Activated T-cell treated with anti-CD3 and anti-CD28 coated beads, Interleukin-2, amount 50 U/mL, for 72 hours (primary cell): Measurements from ENCODE around the gene LAMA5. TPM values are rescaled to one million over a fixed set of nuclear protein-coding genes. Genes with fewer than 3 reads are reported as not detected.

Experiments used
- ATAC-seq, 2 donors: fragments of 150-1000 bp; cut with Tn5 transposase; replicated peaks in 1 of 2; 2 replicates each; pipeline ENCODE4 v1.10.0; 2021; ENCODE audit warnings: moderate library complexity in 2 of 2, mild to moderate bottlenecking in 1 of 2
- DNase-seq, 2 donors: peaks; one replicate each; pipeline ENCODE4 v3.0.0; 2021 to 2022; ENCODE audit warnings: mixed read lengths in 1 of 2
- H3K27ac Mint-ChIP-seq: one replicate; pipeline ENCODE4 v1.8.0; 2022; ENCODE audit warnings: mild to moderate bottlenecking, moderate library complexity, mixed read lengths
- H3K27me3 Mint-ChIP-seq: one replicate; pipeline ENCODE4 v1.8.0; 2022; ENCODE audit warnings: low read depth, mixed read lengths
- H3K36me3 Mint-ChIP-seq, 2 donors: one replicate each; pipeline ENCODE4 v1.8.0; 2022; ENCODE audit warnings: mixed read lengths in 2 of 2, mild to moderate bottlenecking in 1 of 2; ENCODE audit not compliant: insufficient read depth in 2 of 2
- H3K4me1 Mint-ChIP-seq: one replicate; pipeline ENCODE4 v1.8.0; 2022; ENCODE audit warnings: low read depth, mixed read lengths
- H3K4me3 Mint-ChIP-seq, 2 donors: one replicate each; pipeline ENCODE4 v1.8.0; 2022; ENCODE audit warnings: mild to moderate bottlenecking in 2 of 2, mixed read lengths in 2 of 2, moderate library complexity in 2 of 2
- H3K9me3 Mint-ChIP-seq, 2 donors: one replicate each; pipeline ENCODE4 v1.8.0; 2022; ENCODE audit warnings: mixed read lengths in 2 of 2
- total RNA-seq, 2 donors: library from RNA; stranded (reverse); gene quantifications; one replicate each; pipeline ENCODE4 v1.2.3, GENCODE V29; 2022

LAMA5 gene
- total RNA-seq, 2 donors from 2014 or later: 0.86 to 0.99 TPM

DNA sequence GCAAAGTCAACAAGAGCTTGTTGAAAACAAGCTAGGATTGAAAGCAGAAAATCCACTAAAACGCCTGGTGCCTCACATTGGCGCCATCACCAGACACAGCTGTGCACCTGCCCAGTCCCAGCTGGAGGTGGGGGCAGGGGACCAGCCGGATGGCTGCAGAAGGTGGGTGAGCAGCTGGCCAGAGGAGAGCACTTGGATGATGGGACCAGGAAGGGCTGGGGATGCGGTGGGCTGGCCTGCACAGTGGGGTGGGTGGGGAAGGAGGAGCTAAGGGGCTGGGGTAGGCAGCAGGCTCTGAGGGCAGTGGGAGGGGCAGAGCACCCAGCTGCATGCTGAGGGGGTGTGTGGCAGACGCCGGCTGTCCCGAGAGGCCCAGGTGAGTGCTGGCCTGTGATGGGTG is 32.9 kb upstream of the LAMA5 start:
- Mint-ChIP-seq H3K4me1 (peaks cover 4% of the 10 kb centered on the region), H3K27ac (no peak overlapping the region), H3K27me3 (no peaks in the 10 kb centered on the region), H3K9me3 (peaks cover 3 to 6% of the 10 kb centered on the region in 2 donors), H3K36me3 (peaks cover 1 to 6% of the 10 kb centered on the region in 2 donors), H3K4me3 (no peak overlapping the region)
- no peak for ATAC-seq
- no peak for DNase-seq

DNA sequence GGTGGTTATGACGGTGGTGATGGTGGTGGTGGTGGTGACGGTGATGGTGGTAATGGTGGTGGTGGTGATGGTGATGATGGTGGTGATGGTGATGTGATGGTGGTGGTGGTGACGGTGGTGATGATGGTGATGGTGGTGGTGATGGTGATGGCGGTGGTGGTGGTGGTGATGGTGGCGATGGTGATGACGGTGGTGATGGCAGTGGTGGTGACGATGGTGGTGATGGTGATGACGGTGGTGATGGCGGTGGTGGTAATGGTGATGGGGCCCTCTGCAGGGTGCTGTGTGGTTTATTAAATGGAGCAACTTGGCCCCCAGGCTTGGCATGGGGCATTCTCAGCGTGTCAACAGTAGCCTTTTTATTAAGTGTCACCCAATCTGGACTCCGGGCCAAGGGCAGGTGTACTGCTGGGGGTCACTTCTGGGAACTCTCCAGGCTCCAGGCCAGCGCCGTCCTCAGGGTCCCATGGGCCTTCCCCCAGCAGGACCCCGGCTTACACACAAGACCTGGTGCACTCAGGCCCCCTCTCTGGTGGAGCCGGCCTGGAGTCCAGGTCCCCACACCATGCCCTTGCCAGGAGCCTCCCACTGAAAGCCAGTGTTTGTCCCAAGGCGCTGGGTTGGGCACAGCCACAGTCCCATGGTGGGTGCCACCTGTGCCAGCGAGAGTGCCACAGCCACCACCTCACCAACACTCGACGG is 31.2 kb upstream of the LAMA5 start:
- ATAC-seq (no peak), DNase-seq (no peak)
- Mint-ChIP-seq H3K27ac (peak overlapping the region; percentile 25), H3K36me3 (peaks cover 1 to 6% of the 10 kb centered on the region in 2 donors), H3K27me3 (no peaks in the 10 kb centered on the region), H3K4me3 (no peak overlapping the region), H3K4me1 (peaks cover 4% of the 10 kb centered on the region), H3K9me3 (peaks cover 3 to 6% of the 10 kb centered on the region in 2 donors)

DNA sequence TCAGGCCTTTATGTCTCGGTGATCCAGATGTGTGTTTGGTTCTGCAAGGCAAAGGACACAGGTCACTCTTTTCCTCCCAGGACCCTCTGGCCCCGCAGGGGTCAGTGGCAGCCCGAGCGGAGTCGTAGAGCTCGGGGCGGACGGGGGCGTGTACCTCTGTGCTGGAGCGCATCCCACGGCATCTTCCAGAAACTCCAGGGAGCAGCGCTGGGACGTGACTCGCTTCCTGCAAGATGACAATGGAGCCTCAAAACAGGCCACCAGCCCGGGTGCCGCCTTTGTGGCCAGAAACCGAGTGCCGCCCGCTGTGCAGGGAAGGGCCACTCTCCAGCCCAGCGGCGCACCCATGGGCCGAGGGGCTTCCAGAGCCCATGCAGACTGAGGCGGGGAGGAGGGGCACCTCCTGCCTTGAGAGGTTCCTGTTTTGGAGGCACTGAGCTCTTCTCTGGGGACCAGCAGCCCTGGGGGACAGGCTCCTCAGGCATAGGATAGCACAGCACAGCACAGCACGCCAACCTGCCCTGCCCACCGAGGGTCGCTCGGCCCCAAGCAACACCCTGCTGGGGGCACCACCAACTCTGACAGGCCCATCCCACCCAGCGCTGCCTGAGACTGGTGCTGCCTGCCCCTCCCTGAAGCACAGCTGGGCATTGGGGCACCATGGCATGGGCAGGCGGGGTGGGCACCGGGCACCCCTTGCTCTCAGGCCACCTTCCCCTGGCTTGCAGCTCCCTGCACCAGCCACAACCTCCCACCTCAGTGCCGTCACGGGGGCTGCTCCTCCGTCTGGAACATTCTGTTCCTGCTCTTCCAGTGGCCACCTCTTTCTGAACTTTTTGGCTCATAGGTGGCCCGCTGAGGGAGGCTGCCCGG is 29.5 kb upstream of the LAMA5 start:
- DNase-seq (no peak), ATAC-seq (no peak)
- Mint-ChIP-seq H3K36me3 (peaks cover 1 to 6% of the 10 kb centered on the region in 2 donors), H3K27ac (no peak overlapping the region), H3K27me3 (no peaks in the 10 kb centered on the region), H3K9me3 (peaks cover 3 to 6% of the 10 kb centered on the region in 2 donors), H3K4me1 (peaks cover 4% of the 10 kb centered on the region), H3K4me3 (no peak overlapping the region)

DNA sequence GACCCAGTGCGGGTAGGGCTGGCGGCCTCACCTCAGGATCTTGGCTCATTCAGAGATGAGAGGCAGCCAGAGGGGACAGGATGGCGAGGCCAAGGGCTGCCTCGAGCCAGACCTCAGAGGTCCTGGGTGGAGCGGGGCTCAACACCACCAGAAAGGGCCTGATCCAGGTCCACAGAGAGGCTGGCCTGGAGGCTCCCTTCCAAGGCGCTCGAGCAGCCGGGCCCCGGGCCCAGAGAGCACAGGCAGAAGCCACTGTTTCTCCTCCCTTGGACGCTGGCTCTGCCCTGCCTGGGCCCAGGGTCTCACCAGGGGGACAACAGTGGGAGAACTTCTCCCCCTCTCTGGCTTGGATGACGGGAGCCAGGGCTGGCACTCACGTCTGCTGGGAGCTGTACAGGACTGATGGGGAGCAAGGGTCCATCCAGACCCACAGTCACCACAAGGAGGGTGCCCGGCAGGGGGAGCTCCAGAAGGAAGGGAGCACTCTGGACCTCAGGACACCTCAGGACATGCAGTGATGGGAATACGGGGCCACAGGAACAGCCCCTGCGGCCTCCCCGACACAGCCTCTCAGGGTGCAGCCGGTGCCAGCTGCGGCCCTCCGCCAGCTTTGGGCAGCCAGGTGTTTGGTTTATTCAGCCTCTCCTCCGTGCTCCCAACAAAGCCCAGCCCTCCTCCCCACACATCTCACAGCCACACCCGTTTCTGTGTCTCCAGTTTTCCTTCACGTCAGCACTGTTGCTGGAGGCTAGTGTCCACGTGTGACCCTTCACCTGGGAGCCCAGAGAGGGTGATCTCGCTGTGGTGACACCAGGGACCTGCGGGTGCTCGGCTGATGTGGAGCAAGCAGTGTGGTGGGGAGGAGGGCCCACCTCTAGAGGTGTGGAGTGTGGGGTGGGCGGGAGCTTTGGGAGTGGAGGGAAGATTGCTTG is 28.5 kb upstream of the LAMA5 start:
- Mint-ChIP-seq H3K27me3 (no peaks in the 10 kb centered on the region), H3K36me3 (peaks cover 1 to 6% of the 10 kb centered on the region in 2 donors), H3K9me3 (peaks cover 3 to 6% of the 10 kb centered on the region in 2 donors), H3K27ac (no peak overlapping the region), H3K4me1 (no peaks in the 10 kb centered on the region), H3K4me3 (no peak overlapping the region)
- ATAC-seq (peak in 1 of 2 donors; percentile 7), DNase-seq (no peak)

DNA sequence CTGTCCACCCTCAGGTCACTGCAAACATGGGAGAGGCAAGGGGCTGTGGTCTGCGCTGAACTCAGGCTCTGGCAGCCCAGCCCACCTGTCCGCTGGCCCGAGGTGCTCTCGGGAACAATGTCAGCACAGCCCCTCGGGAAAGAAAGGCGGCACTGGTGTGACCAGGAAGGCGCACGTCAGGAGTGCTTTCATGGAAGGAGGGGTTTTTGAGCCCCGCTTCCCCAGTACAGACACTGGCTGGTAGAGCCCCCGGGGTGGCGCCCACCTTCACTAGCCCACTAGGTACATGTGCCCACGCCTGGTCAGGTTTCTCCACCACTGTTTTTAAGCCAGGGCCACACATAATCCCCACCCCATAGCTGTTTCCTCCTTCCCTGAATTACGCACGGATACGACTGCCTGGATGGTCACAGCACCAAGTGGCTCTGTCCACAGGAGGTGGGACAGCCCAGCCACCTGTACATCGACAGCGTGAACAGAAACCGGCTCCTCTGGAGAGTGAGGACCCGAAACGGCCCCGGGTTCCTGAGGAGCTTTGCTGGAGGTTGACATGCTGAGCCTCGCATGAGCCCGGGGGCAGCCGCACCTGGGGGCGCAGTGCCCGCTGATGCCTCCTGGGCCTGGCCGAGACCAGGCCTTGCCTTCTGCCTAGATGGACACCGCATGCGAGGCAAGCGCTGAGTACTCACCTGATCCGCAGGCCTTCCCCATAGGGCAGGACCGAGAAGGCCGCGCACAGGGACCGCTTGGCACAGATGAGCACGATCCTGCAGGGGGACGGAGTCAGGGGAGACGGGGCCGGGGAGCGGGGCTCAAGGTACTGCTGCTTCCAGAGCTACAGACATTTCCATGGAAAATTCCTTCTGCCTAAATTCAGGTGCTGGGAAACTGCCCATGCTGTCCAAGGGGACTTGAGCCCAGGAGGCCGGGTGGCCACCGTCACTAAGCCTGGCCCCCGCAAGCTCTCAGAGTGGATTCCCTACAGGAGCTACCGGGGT is 27.4 kb upstream of the LAMA5 start:
- DNase-seq: no peak
- Mint-ChIP-seq H3K9me3 (peaks cover 3 to 6% of the 10 kb centered on the region in 2 donors), H3K4me3 (no peak overlapping the region), H3K36me3 (peaks cover 6 to 8% of the 10 kb centered on the region in 2 donors), H3K27ac (no peak overlapping the region), H3K27me3 (no peaks in the 10 kb centered on the region), H3K4me1 (peaks cover 7% of the 10 kb centered on the region)
- ATAC-seq: no peak

DNA sequence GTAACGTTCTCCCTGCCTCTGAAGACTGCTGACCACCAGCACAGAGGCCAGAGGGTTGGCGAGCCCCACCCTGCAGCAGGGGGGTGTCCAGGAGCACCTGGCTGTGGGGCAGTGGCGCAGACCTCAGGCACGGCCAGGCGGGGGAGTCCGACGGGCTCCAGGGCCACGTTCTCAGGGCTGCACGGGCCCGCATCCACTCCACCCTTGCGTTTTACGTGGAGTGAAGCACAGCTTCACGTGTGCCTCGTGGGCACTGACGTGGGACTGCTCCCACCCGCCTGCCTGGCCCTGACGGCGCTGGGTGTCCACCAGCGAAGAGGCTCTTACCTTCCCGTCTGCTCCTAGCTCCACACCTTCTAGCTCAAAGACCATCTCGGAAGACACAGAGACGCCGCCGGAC is 26.7 kb upstream of the LAMA5 start:
- Mint-ChIP-seq H3K4me3 (no peak overlapping the region), H3K36me3 (peaks cover 10 to 13% of the 10 kb centered on the region in 2 donors)

DNA sequence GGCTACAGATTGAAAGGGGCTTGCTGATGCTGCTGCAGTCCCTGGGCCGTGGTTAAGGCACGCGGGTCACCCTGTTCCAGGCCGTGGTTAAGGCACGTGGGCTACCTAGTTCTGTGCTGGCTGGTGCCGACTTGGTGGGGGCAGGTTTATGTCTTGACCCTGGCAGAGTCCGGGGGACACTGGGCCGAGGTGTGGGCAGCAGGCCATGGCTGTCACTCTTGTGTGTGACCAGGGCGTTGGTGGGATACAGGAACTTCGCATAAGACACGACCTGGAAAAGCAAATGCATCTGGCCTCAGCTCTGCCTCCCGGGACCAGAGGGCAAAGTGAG is 26.2 kb upstream of the LAMA5 start:
- Mint-ChIP-seq H3K36me3 (peaks cover 12 to 18% of the 10 kb centered on the region in 2 donors), H3K4me1 (peaks cover 20% of the 10 kb centered on the region), H3K27ac (no peak overlapping the region), H3K27me3 (no peaks in the 10 kb centered on the region), H3K9me3 (peaks cover 3 to 6% of the 10 kb centered on the region in 2 donors), H3K4me3 (no peak overlapping the region)
- ATAC-seq (peak in 1 of 2 donors; percentile 10), DNase-seq (no peak)

More for the DNA sequence above, 26.7 kb upstream of the LAMA5 start:
- Mint-ChIP-seq H3K27me3 (no peaks in the 10 kb centered on the region), H3K27ac (no peak overlapping the region), H3K4me1 (peaks cover 14% of the 10 kb centered on the region), H3K9me3 (peaks cover 3 to 6% of the 10 kb centered on the region in 2 donors)
- ATAC-seq: no peak
- no peak for DNase-seq

DNA sequence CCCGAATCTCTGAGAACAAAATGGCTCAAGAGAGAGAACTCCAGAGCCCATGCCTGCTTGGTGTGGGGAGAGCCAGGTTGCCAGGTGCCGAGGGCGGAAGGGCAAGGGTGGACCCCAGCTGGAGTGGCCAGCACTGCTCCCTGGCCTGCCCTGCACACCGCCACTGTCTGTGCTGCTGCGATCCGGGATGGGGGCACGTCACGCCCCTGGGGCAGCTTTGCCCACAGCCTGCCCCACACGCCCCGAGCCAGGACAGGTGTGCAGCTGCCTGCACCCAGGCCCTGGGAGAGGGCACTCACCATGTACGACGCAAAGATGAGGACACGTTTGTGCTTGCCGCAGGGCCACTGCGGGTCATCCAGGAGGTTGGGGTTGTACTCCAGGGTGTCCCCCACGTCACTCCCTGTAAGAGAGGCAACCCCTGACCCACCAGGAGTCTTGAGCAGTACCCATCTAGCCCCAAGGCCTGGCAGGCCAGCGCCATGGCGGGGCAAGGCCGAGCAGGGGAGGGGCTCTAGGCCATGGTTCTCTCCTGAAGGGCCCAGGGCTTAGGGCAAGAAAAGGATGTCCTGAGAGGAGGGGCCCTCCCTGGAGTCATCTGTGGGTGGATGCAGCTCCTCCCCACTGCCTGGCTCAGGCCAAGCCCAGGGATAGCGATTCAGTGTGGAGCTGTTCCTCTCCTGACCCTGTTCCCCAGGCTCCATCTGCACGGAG is 25.7 kb upstream of the LAMA5 start:
- H3K27me3 Mint-ChIP-seq: no peaks in the 10 kb centered on the region
- ATAC-seq (peak in 1 of 2 donors; percentile 12), DNase-seq (no peak)
- H3K4me1 Mint-ChIP-seq: peaks cover 25% of the 10 kb centered on the region
- H3K9me3 Mint-ChIP-seq: peaks cover 0 to 2% of the 10 kb centered on the region in 2 donors
- H3K36me3 Mint-ChIP-seq: peaks cover 9 to 21% of the 10 kb centered on the region in 2 donors
- no peak overlapping the region for H3K4me3 Mint-ChIP-seq
- no peak overlapping the region for H3K27ac Mint-ChIP-seq

DNA sequence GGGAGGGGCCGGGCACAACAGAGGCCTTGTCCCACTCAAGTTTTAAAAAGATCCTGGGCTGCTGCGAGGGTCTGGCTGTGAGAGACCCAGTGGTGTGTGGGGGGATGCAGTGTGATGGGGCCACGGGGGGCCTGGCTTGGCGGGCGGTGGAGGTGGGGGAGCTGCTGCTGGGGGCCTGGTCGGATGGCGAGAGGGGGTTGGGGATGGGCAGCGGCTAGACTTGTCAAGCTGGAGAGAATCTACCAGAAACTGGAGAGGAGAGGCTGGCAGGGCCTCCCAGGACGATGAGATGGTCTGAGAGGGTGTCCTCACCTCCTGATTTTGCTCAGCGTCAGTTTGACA is 24.9 kb upstream of the LAMA5 start:
- no peak overlapping the region for H3K4me3 Mint-ChIP-seq
- H3K27ac Mint-ChIP-seq: no peak overlapping the region
- no peak for DNase-seq
- peaks cover 29% of the 10 kb centered on the region for H3K4me1 Mint-ChIP-seq
- ATAC-seq: no peak
- peaks cover 8 to 25% of the 10 kb centered on the region in 2 donors for H3K36me3 Mint-ChIP-seq
- no peaks in the 10 kb centered on the region for H3K9me3 Mint-ChIP-seq
- no peaks in the 10 kb centered on the region for H3K27me3 Mint-ChIP-seq

DNA sequence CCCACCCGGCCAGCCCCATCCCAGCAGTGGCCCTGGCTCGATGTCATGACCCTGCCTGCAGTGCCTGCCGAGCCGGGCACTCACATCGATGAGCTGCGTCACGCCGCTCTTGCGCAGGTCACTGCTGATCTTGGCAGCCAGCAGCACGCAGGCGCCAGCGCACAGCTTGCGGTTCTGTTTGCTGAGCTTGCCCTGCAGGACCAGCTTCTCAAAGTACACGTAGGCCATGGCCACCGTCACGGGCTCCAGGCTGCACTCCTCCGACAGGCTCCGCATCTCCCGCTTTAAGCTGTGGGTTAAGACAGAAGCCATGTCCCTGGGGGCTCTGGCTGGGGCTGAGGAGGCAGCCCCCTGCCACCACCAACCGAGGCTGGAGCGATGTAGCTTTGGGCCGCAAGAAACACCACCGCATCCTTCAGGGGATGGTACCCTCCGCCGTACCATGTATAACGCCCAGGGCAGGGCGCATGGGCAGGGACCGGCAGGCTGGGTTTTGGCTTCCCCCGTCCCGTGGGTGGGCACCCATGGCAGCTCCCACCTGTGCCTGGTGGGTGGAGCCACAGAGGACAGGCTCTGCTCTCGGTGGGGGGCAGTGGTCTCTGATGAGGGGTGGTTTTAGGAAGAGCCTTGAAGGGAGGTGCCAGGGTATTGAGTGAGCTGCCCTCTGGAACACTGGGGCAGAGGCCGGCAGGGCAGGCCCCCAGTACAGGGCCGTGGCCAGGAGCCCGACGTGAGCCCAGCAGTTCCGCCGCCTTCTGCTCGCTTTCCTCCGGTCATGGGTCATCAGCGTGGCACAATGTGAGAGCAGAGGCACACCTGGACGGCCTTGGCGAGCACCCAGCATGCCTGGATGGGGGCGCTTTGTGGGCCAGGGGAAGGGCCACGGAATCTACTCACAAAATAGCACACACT is 24.3 kb upstream of the LAMA5 start:
- Mint-ChIP-seq H3K27me3 (no peaks in the 10 kb centered on the region), H3K4me1 (peaks cover 29% of the 10 kb centered on the region), H3K4me3 (no peak overlapping the region), H3K36me3 (peaks cover 8 to 27% of the 10 kb centered on the region in 2 donors), H3K9me3 (no peaks in the 10 kb centered on the region), H3K27ac (no peak overlapping the region)
- no peak for DNase-seq
- ATAC-seq: no peak
